ENCODE measurements around the gene ZBED1.

DNA sequence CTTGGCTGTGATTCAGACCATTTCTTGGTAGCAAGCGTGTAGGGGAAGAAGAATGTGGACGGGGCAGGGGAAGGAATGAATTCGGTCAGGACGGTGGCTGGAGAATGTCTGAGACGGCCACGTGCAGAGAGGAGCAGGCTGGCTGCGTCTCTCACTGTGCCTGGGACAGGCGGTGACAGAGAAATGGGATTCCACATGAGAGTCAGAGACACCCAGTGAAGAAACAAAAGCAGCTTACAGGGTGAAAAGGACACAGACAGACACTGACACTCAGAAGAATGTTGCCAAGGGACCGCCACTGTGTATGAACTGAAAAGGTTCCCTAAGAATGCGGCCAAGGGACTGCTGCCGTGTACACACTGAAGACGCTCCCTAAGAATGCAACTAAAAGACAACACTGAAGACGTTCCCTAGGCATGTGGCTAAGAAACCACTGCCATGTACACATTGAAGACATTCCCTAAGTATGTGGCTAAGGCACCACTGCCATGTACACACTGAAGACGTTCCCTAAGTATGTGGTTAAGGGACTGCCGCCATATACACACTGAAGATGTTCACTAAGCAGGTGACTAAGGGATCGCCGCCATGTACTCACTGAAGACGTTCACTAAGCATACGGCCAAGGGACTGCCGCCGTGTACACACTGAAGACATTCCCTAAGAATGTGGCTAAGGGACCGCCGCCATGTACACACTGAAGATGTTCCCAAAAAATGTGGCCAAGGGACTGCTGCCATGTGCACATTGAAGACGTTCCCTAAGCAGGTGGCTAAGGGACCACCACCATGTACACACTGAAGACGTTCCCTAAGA lies 49.1 kb downstream of the ZBED1 start:
- TF ChIP-seq, protein P1, sequence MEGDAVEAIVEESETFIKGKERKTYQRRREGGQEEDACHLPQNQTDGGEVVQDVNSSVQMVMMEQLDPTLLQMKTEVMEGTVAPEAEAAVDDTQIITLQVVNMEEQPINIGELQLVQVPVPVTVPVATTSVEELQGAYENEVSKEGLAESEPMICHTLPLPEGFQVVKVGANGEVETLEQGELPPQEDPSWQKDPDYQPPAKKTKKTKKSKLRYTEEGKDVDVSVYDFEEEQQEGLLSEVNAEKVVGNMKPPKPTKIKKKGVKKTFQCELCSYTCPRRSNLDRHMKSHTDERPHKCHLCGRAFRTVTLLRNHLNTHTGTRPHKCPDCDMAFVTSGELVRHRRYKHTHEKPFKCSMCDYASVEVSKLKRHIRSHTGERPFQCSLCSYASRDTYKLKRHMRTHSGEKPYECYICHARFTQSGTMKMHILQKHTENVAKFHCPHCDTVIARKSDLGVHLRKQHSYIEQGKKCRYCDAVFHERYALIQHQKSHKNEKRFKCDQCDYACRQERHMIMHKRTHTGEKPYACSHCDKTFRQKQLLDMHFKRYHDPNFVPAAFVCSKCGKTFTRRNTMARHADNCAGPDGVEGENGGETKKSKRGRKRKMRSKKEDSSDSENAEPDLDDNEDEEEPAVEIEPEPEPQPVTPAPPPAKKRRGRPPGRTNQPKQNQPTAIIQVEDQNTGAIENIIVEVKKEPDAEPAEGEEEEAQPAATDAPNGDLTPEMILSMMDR (conservative IDR thresholded peaks at IDR 0.05) = no peak
- no peak for TF ChIP-seq ZFX (IDR thresholded peaks at IDR 0.05)
